Neural progenitor cell (in vitro differentiated cells): ENCODE results near the gene SLC7A9.

Source experiments
- EZH2 ChIP-seq: fragments of 200-600 bp; sonication (generic); IDR thresholded peaks from 2 replicates; pipeline ENCODE4 v1.6.1; 2017; ENCODE audit warnings: antibody characterized with exemption, mild to moderate bottlenecking, moderate library complexity
- TF ChIP-seq, protein P1 (sequence below): fragments of 200-600 bp; sonication (generic); IDR thresholded peaks from 2 replicates; pipeline ENCODE4 v1.5.1; 2017; ENCODE audit warnings: antibody characterized with exemption, mild to moderate bottlenecking

DNA sequence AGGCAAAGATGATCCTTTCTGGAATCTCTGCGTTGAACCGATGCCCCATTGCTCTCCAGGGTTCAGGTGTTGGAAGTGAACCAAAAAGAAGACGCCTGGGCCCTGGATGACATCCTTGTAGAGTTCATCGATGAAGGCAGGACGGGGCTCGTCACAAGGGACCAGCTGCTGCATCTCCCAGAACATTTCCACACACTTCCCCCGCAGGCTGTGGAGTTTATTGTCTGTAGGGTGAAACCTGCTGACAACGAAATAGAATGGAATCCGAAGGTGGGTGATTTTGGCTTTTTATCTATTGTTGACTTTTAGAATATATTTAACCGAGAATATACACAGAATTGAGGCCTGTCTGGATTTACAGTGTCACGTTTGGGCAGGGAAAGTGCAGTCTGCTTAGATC lies 58.4 kb downstream of the SLC7A9 start:
- no peak for TF ChIP-seq EZH2
- TF ChIP-seq, protein P1, sequence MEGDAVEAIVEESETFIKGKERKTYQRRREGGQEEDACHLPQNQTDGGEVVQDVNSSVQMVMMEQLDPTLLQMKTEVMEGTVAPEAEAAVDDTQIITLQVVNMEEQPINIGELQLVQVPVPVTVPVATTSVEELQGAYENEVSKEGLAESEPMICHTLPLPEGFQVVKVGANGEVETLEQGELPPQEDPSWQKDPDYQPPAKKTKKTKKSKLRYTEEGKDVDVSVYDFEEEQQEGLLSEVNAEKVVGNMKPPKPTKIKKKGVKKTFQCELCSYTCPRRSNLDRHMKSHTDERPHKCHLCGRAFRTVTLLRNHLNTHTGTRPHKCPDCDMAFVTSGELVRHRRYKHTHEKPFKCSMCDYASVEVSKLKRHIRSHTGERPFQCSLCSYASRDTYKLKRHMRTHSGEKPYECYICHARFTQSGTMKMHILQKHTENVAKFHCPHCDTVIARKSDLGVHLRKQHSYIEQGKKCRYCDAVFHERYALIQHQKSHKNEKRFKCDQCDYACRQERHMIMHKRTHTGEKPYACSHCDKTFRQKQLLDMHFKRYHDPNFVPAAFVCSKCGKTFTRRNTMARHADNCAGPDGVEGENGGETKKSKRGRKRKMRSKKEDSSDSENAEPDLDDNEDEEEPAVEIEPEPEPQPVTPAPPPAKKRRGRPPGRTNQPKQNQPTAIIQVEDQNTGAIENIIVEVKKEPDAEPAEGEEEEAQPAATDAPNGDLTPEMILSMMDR, result no peak
